GM12873 (cell line): Measurements from ENCODE around the gene BEND6.

Experiments used
- CTCF ChIP-seq: IDR thresholded peaks from 2 replicates; pipeline ENCODE4 v1.5.1; 2012; ENCODE audit warnings: low read depth, mild to moderate bottlenecking, moderate library complexity, low read length, control low read depth; ENCODE audit not compliant: insufficient read depth; ENCODE audit errors: missing control alignments

Gene BEND6

GRCh38 chr6:57048577-57048976 lies 93.7 kb downstream of the BEND6 start:
- TF ChIP-seq CTCF, result no peak

GRCh38 chr6:57063847-57064246 lies 108.9 kb downstream of the BEND6 start:
- no peak for TF ChIP-seq CTCF

DNA sequence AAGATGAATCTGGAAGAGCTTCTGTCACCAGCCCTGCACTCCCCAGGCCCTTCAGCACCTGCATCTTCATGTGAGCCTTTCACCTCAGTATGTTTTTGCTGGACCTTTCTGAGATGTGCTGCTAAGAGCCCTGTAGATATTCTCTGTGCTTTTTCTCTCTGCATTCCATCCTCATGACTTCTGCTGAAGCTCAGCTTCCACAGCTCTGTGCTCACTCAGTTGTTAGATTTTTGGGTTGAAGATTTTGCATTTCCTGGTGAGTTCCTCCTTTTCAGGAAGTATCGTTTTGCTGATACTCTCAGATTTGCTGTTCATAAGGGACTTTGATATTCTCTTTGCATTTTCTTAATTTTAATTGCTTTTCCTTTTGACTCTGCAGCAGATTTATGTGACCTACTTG lies 109.9 kb downstream of the BEND6 start:
- no peak for TF ChIP-seq CTCF

GRCh38 chr6:57068061-57068460 lies 113.2 kb downstream of the BEND6 start:
- no peak for TF ChIP-seq CTCF

DNA sequence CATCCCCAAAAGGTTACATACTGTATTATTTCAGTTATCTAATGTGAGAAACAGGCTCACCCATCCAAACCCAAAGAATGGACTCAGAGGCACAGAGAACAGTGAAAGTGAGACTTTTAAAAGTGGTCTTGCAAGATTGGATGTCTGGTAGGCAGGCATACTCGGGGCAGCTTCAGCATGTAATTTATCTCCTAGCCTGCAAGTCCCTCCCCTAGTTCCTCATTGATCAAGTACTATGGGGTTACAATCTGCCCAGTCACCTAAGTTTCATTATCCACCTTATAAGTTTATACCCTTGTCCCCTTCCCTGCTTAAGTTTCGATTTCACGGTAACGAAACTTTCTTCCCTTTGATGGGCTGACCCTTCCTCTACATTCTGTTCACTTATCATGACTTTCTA lies 114.3 kb downstream of the BEND6 start:
- TF ChIP-seq CTCF, result no peak

DNA sequence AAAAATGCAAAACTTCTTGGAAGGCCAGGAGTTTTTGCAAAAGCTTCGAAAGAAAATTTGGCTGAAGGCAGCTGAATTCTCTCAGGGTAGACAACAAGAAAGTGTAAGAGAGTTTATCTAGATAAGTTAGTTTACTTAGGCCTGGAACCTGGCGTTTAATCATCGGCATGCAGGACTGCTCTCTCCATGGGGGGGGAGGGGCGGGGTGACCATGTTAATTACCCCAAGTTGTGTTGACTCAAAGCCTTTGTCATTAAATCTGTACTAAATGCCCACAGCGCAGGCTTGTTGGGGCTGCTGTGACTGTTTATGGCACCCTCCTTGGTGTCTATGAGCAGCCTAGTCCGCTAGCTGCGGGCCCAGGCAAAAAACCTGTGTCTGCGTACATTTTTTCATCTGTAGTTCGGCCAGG lies 115.0 kb downstream of the BEND6 start:
- TF ChIP-seq CTCF, result no peak

- no peak for TF ChIP-seq CTCF
Measured at GRCh38 chr6:57072108-57072507, 117.2 kb downstream of the BEND6 start.

DNA sequence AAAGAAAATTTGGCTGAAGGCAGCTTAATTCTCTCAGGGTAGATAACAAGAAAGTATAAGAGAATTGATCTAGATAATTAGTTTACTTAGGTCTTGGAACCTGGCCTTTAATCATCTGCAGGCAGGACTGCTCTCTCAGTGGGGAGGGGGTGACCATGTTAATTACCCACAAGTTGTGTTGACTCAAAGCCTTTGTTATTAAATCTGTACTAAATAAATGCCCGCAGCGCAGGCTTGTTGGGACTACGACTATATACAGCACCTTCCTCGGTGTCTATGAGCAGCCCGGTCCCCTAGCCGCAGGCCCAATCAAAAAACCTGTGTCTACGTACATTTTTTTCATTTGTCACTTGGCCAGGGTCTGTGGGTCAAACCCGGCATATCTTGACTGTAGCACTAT lies 119.5 kb downstream of the BEND6 start:
- no peak for TF ChIP-seq CTCF
